ENCODE measurements around the gene BIN2. TPM values are rescaled to one million over a fixed set of nuclear protein-coding genes. Genes with fewer than 3 reads are reported as not detected.
"Not testable (repeated sequence)": the region's sequence is repeated elsewhere in the genome, so short reads cannot be mapped to it uniquely, and the experiment has no call there.

BIN2 gene
- total and polyA plus RNA-seq, 10 of the 15 experiments (the other 5 are each of a cell fraction or from before 2014, with no cell fraction given): 8.6 to 42.9 (median 32.1) TPM

GRCh38 chr12:51294097-51294496 is 29.9 kb downstream of the BIN2 start:
- H3K27ac ChIP-seq (ENCODE audit: control insufficient read depth, insufficient read depth); H3K27me3 ChIP-seq (replicated peaks in 1 of 2; ENCODE audit: control insufficient read depth in 2 of 2, insufficient read depth in 2 of 2, low read length in 1 of 2); BruUV-seq (replicated peaks); H3K9me3 ChIP-seq (replicated peaks; ENCODE audit: control insufficient read depth, insufficient read depth, low read length); H3K4me3 ChIP-seq; H3K4me2 ChIP-seq (ENCODE audit: control insufficient read depth, insufficient read depth); H3K9ac ChIP-seq (ENCODE audit: control insufficient read depth, insufficient read depth, low read length); POLR2A ChIA-PET; FAIRE-seq; H3K79me2 ChIP-seq (ENCODE audit: control insufficient read depth, insufficient read depth, low read length); DNase-seq (ENCODE audit: low read depth, low spot score); H3K4me1 ChIP-seq (ENCODE audit: control insufficient read depth, insufficient read depth, low read length); H3K36me3 ChIP-seq (ENCODE audit: control insufficient read depth in 2 of 2, insufficient read depth in 2 of 2, low read length in 1 of 2); H4K20me1 ChIP-seq (ENCODE audit: control insufficient read depth, insufficient read depth); in situ Hi-C loops (cut with MboI); ATAC-seq; H2AFZ ChIP-seq (ENCODE audit: control insufficient read depth, low read depth, low read length); intact Hi-C loops (cut with micrococcal nuclease; ENCODE audit: unreplicated experiment): not testable (repeated sequence)
- WGBS (ENCODE audit: insufficient coverage, insufficient replicate concordance, low lambda C conversion rate, missing lambda C conversion rate): 91% methylated on average over 10 of the region's 10 CpGs
- ChIA-PET SMC1A (ENCODE audit: uncharacterized antibody, unreplicated experiment) (interaction anchor here (1.0 to 1.5 kb wide), 3 partner anchors 30 to 295 kb away, joined by 3 to 4 read pairs (median 4); no protein-coding TSS in a partner anchor), RAD21 (ENCODE audit: unreplicated experiment) (interaction anchor here (1.5 kb wide), 1 partner anchor 47 kb away, joined by 5 read pairs; no protein-coding TSS in a partner anchor), CTCF (interaction anchor here (0.6 to 5.6 kb wide), 2 partner anchors 47 to 106 kb away, joined by 3 to 28 read pairs; no protein-coding TSS in a partner anchor)

DNA sequence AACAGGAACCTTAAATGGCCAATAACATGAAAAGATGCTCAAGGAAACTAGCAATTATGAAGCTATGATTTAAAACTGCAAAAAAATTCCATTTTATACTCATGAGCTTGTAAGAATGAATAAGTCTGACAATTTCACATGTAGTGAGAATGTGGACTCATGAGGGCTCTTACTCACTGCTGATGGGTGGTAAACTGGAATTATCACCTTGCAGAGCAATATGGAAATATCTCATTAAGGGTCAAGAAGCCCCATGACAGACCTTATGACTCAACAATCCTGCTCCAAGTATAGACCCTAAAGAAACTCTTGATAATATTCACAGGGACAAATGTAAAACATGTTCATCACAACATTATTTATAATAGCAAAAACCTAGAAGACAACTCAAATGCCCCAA is 30.3 kb downstream of the BIN2 start:
- no peak overlapping the region for H3K27ac ChIP-seq (ENCODE audit: control insufficient read depth, insufficient read depth)
- in situ Hi-C loops (cut with MboI): no loop called here
- no peak overlapping the region for H3K4me2 ChIP-seq (ENCODE audit: control insufficient read depth, insufficient read depth)
- peaks cover 0 to 8% of the 10 kb centered on the region in 2 experiments; a peak in 1 of 4 replicates for H3K36me3 ChIP-seq (ENCODE audit: control insufficient read depth in 2 of 2, insufficient read depth in 2 of 2, low read length in 1 of 2)
- FAIRE-seq (no peak), DNase-seq (ENCODE audit: low read depth, low spot score) (no peak), ATAC-seq (no peak)
- no peaks in the 10 kb centered on the region for H4K20me1 ChIP-seq (ENCODE audit: control insufficient read depth, insufficient read depth)
- H3K9me3 ChIP-seq (replicated peaks; ENCODE audit: control insufficient read depth, insufficient read depth, low read length): no peaks in the 10 kb centered on the region
- ChIA-PET SMC1A (ENCODE audit: uncharacterized antibody, unreplicated experiment) (interaction anchor here (1.0 to 1.5 kb wide), 3 partner anchors 30 to 294 kb away, joined by 3 to 4 read pairs (median 4); no protein-coding TSS in a partner anchor), CTCF (interaction anchor here (0.6 to 5.6 kb wide), 3 partner anchors 47 to 519 kb away, joined by 3 to 28 read pairs (median 3); no protein-coding TSS in a partner anchor), RAD21 (ENCODE audit: unreplicated experiment) (interaction anchor here (1.5 kb wide), 1 partner anchor 47 kb away, joined by 5 read pairs; no protein-coding TSS in a partner anchor), POLR2A (interaction anchor here (1.2 kb wide), 1 partner anchor 27 kb away, joined by 3 read pairs; no protein-coding TSS in a partner anchor)
- H3K9ac ChIP-seq (ENCODE audit: control insufficient read depth, insufficient read depth, low read length): no peak overlapping the region
- intact Hi-C loops (cut with micrococcal nuclease; ENCODE audit: unreplicated experiment): no loop called here
- no peak overlapping the region for H3K4me3 ChIP-seq
- no peaks in the 10 kb centered on the region for H3K27me3 ChIP-seq (replicated peaks in 1 of 2; ENCODE audit: control insufficient read depth in 2 of 2, insufficient read depth in 2 of 2, low read length in 1 of 2)
- no peaks in the 10 kb centered on the region for H3K79me2 ChIP-seq (ENCODE audit: control insufficient read depth, insufficient read depth, low read length)
- H2AFZ ChIP-seq (ENCODE audit: control insufficient read depth, low read depth, low read length): no peak overlapping the region
- no peaks in the 10 kb centered on the region for H3K4me1 ChIP-seq (ENCODE audit: control insufficient read depth, insufficient read depth, low read length)
- no TSS peak for BruUV-seq (replicated peaks)
- TF ChIP-seq ZBED1 (IDR thresholded peaks at IDR 0.05; ENCODE audit: borderline replicate concordance): no peak
- no peak for TF ChIP-seq SP1 (IDR thresholded peaks at IDR 0.05; ENCODE audit: low read depth, low read length)
- TF ChIP-seq EED (IDR thresholded peaks at IDR 0.05; ENCODE audit: low read depth): no peak
- TF ChIP-seq, protein P1, sequence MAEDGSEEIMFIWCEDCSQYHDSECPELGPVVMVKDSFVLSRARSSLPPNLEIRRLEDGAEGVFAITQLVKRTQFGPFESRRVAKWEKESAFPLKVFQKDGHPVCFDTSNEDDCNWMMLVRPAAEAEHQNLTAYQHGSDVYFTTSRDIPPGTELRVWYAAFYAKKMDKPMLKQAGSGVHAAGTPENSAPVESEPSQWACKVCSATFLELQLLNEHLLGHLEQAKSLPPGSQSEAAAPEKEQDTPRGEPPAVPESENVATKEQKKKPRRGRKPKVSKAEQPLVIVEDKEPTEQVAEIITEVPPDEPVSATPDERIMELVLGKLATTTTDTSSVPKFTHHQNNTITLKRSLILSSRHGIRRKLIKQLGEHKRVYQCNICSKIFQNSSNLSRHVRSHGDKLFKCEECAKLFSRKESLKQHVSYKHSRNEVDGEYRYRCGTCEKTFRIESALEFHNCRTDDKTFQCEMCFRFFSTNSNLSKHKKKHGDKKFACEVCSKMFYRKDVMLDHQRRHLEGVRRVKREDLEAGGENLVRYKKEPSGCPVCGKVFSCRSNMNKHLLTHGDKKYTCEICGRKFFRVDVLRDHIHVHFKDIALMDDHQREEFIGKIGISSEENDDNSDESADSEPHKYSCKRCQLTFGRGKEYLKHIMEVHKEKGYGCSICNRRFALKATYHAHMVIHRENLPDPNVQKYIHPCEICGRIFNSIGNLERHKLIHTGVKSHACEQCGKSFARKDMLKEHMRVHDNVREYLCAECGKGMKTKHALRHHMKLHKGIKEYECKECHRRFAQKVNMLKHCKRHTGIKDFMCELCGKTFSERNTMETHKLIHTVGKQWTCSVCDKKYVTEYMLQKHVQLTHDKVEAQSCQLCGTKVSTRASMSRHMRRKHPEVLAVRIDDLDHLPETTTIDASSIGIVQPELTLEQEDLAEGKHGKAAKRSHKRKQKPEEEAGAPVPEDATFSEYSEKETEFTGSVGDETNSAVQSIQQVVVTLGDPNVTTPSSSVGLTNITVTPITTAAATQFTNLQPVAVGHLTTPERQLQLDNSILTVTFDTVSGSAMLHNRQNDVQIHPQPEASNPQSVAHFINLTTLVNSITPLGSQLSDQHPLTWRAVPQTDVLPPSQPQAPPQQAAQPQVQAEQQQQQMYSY (CRISPR knock-in tag; IDR thresholded peaks at IDR 0.05): no peak
- no peak for TF ChIP-seq PAX8 (IDR thresholded peaks at IDR 0.05)
- no peak for TF ChIP-seq CREM (IDR thresholded peaks at IDR 0.05; ENCODE audit: low read depth)
- no peak for TF ChIP-seq CHD2 (IDR thresholded peaks at IDR 0.05; ENCODE audit: borderline replicate concordance, low read depth, low read length)
- no peak for TF ChIP-seq ZSCAN29 (IDR thresholded peaks at IDR 0.05)
- no peak for TF ChIP-seq ATF7 (IDR thresholded peaks at IDR 0.05; ENCODE audit: low read depth)
- no peak for TF ChIP-seq JUNB (IDR thresholded peaks at IDR 0.05)
